Endometrial microvascular endothelial cells (primary cell): ENCODE data around the gene SLX9. TPM values are rescaled to one million over a fixed set of nuclear protein-coding genes. Genes with fewer than 3 reads are reported as not detected.

Experiments used
- in situ Hi-C: cut with HindIII; loops from 2 replicates; pipeline ENCODE4 v1.10.0; 2017; ENCODE audit warnings: low sequenced_read_pairs, low pct_unique_long_range_greater_than_20kb; ENCODE audit errors: inconsistent ontology term
- total RNA-seq: library from RNA; depleted of rRNA; stranded (reverse); fragments of >200 nt; gene quantifications from one replicate; pipeline ENCODE4 v1.2.3, GENCODE V29; 2015; ENCODE audit errors: inconsistent ontology term

SLX9 gene
- total RNA-seq, 1 donor from 2014 or later = 33.3 TPM

DNA sequence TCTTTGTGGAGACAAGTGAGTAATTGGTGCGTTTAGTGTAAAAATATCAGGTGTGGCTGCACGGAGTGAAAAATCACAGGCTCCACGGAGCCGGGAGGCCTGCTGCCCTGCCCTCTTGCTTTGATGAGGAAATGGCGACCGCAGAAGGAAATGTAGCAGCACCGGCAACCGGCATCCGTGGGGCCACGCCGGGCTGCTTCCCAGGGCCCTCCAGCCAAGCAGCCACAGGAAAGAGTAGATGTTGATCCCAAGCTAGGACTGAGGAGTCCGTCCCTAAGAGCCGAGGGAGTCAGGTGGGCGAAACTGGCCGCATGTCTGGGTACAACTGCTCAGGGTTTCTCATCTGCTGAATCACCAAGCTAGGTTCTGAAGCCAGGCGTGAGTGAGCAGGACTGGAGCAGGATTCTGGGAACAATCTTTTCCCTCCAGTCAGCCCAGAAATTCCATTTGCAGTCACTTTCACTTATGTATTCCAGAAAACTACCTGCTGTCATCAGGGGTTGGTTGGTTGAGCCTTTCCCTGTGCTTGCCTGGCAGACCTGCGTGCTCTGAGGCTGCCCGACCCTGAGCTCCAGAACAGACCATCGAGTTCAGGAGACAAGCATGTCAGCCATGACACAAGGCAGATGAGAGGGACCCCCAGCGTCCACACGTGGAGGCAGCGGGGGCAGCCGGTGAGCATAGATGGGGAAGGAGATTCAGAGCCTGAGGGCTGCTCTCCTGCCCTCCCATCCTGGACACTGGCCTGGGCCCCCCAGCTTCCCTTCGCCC is 13.3 kb upstream of the SLX9 start:
- in situ Hi-C loops = loop anchor here (25.0 kb wide), 1 partner anchor 211 kb away; no protein-coding TSS in a partner anchor

DNA sequence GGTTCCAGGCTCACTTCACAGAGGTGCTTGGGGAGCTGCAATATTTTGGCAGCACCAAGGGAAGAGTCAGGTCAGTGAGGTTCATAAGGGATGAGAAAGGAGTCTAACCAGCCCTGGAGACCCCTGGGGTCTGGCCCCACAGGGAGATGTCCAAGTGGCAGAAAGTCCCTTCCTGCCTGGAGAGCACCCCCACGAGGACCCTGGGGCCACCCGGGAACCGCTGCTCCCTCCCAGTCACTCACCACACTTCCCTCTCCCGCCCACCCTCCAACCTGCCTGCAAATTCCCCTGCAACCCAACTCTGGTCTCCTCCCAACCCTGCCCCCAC is 12.6 kb upstream of the SLX9 start:
- in situ Hi-C loops = loop anchor here (25.0 kb wide), 1 partner anchor 210 kb away; no protein-coding TSS in a partner anchor

DNA sequence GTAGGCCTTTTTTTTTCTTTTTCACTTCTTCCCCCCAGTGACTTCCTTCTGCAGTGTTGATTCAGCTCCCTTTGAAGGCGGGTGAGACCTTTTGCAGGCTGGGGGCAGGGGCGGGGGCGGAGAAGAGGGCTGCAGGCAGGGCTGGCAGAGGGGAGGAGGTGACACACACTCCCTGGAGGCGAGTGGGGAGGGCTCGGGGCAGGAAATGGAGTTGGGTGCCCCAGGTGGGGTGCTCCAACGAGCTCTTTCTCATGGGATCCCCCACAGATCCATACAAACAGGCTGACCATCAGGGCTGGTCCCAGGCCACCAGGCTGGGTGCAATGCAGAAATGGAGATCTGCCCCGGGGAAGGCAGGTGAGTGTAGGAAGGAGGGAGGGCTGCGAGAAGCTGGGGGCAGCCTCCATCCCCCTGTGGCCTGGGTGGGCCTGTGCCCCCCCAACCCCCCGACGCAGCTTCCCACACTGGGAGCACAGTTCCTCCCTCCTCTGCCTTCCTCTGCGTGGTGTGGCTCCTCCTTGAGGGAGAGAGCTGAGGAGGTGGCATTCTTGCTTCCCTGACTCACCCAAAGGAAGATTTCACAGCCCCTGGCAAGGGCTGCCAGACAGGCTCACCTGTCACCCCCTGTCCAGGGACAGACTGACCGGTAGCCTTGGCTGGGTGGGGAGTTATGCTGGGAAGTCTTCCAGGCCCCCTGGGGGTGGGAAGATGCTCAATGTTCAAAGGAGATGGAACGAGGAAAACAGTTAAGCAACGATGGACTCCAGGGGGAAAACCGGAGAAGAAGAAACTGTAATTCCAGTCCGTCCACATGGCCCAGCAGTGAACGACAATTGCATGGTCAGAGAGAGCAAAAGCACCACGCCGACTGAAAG is 12.0 kb upstream of the SLX9 start:
- in situ Hi-C loops = loop anchor here (25.0 kb wide), 1 partner anchor 209 kb away; no protein-coding TSS in a partner anchor

GRCh38 chr21:44928500-44929241 is 11.2 kb upstream of the SLX9 start:
- in situ Hi-C loops = loop anchor here (25.0 kb wide), 1 partner anchor 209 kb away; no protein-coding TSS in a partner anchor

DNA sequence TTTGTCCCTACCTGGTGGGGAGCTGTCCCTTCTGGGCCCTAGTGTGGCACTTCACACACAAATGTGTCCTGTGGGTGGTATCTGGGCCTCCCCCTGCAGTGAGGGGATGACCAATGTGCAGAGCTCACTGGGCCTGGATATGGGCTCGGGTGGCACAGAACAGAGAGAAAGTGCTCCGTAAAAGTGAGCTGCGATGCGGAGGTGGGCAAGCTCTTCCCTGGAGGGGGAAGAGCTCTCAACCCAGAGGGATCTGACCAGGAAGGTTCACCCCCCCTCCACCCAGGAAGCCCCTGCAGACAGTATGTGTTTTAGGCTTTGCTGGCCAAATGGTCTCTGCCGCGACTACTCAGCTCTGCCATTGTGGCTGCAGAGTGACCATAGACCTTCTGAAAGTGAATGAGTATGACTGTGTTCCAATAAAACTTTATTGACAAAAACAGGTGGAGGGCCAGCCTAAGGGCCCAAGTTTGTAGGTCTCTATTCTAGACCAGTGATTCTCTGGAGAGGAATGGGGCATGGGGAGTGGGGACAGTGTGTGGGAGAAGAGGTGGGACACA is 10.5 kb upstream of the SLX9 start:
- in situ Hi-C loops = loop anchor here (25.0 kb wide), 1 partner anchor 208 kb away; no protein-coding TSS in a partner anchor

DNA sequence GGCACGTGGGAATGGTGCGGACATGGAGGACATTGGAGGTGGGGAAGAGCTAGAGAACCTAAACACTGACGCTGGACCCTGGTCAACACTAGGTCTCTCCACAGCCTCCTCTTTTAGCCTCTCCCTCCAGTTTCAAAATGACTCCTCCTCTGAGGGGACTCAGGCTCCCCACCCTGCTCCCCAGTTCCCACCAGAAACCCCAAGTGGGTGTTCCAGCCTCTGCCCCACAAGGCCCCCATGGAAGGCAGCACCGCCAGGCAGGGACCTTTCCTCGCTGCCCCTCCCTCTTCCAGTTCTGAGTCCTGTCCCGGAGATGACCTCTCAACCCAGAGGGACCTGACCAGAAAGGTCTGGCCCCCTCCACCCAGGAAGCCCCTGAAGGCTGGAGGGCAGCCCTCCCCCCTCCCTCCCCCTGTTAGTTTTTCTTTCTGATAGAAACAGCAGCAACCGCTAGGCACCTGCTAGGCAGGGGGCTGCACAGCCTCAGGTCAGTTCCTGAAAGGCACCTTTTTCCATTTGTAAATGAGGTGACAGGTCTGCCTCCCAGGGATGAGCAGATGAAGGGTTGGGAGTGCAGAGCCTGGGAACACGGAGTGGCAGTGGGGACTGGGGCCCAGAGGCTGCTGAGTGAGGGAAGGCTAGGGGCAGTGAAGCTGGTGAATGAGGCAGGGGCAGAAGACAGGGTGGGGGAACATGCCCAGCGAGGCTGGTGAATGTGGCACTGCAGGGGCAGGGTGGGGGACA is 9.9 kb upstream of the SLX9 start:
- in situ Hi-C loops = loop anchor here (25.0 kb wide), 1 partner anchor 207 kb away; no protein-coding TSS in a partner anchor

DNA sequence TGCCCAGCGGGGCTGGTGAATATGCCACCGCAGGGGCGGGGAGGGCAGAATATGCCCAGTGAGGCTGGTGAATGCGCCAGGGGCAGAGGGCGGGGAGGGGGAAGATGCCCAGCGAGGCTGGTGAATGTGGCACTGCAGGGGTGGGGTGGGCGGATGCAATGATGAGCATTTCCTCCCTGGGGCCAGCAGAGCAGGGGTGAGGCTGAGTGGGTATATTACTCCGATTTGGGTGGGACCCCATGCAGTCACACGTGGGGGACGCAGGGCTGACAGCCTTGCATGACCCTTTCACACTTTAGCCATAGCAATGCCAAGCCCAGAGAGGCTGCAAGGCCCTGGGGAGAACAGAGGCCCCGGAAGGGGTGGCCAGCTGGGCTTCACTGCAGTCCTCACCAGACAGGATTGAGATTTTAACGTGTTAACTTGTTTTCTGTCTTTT is 9.3 kb upstream of the SLX9 start:
- in situ Hi-C loops = loop anchor here (25.0 kb wide), 1 partner anchor 207 kb away; no protein-coding TSS in a partner anchor

GRCh38 chr21:44931137-44931500 is 8.7 kb upstream of the SLX9 start:
- in situ Hi-C loops = loop anchor here (25.0 kb wide), 1 partner anchor 206 kb away; no protein-coding TSS in a partner anchor

- in situ Hi-C loops = loop anchor here (25.0 kb wide), 1 partner anchor 206 kb away; no protein-coding TSS in a partner anchor
Measured at GRCh38 chr21:44931501-44932407, 8.1 kb upstream of the SLX9 start.

DNA sequence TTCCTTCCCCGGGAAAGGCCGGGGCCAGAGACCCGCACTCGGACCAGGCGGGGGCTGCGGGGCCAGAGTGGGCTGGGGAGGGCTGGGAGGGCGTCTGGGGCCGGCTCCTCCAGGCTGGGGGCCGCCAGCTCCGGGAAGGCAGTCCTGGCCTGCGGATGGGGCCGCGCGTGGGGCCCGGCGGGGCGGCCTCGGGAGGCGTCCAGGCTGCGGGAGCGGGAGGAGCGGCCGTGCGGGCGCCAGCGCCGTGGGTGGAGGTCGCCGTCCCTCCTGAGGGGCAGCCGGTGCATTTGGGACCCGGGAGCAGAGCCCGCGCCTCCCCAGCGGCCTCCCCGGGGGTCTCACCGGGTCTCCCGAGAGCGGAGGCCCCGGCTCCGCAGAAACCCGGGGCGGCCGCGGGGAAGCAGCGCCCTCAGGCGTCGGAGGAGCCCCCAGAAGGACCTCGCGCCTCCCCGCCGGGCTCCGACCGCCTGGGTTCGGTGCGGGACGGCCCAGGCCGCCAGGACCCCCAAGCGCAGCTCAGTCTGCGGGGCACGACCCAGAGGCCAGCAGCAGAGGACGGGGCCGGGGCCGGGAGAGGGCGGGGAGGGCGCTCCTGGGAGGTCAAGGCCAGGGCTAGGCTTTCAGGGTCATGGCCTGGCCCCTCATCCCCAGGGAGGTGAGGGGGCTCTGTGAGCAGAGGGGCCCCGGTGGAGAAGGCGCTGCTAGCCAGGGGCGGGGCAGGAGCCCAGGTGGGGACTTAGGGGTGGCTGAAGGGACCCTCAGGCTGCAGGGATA is 7.2 kb upstream of the SLX9 start:
- in situ Hi-C loops = loop anchor here (25.0 kb wide), 1 partner anchor 205 kb away; no protein-coding TSS in a partner anchor

GRCh38 chr21:44933199-44933917 is 6.5 kb upstream of the SLX9 start:
- in situ Hi-C loops = loop anchor here (25.0 kb wide), 1 partner anchor 204 kb away; no protein-coding TSS in a partner anchor

DNA sequence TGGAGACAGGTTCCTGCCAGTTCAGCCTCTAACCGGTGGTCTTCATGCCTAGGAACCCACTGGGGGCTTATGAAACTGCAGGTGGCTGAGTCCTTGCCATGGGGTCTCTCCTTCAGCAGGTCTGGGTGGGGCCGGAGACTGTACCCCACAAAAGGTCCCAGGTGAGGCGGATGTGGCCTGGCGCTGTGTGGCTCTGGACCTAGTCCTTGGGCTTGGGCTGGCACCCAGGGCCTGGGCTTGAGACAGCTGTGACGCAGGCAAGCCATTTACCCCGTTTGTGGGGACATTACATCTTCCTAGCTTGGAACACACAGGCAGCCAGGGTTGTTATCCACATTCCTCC is 5.9 kb upstream of the SLX9 start:
- in situ Hi-C loops = loop anchor here (25.0 kb wide), 1 partner anchor 203 kb away; no protein-coding TSS in a partner anchor

DNA sequence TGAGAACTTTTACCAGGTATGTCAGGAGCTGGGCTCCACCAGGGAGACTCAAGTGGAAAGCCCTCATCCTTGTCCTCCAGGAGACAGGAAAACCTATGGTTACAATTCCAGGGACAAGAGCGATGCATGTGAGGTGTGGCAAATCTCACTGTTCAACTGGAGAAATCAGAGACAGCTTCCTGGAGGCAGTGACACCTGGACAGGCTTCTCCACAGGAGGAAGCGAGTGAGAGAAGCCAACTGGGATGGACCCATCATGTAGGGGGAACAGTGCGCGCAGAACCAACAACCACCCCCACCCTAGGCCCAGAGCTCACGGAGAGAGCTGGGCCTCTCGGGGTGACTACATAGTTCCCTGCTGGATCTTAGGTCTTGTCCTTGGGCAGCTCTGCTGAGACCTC is 5.6 kb upstream of the SLX9 start:
- in situ Hi-C loops = loop anchor here (25.0 kb wide), 1 partner anchor 203 kb away; no protein-coding TSS in a partner anchor

GRCh38 chr21:44934797-44935532 is 4.9 kb upstream of the SLX9 start:
- in situ Hi-C loops = loop anchor here (25.0 kb wide), 1 partner anchor 202 kb away; no protein-coding TSS in a partner anchor

- in situ Hi-C loops = loop anchor here (25.0 kb wide), 1 partner anchor 202 kb away; no protein-coding TSS in a partner anchor
Measured at GRCh38 chr21:44935533-44935927, 4.3 kb upstream of the SLX9 start.
